Neural progenitor cell (in vitro differentiated cells): Measurements from ENCODE around the gene GALNT17. TPM values are rescaled to one million over a fixed set of nuclear protein-coding genes. Genes with fewer than 3 reads are reported as not detected.

ENCODE experiments used
- DNase-seq: peaks from one replicate; pipeline ENCODE4 v3.0.0-alpha.2; 2016; ENCODE audit warnings: low spot score
- H2AFZ ChIP-seq: fragments of 200-600 bp; sonication (generic); replicated peaks from 2 replicates; pipeline ENCODE4 v1.6.1; 2016; ENCODE audit warnings: antibody characterized with exemption
- H3F3A ChIP-seq: fragments of 200-600 bp; sonication (generic); 2 replicates; pipeline ENCODE4 v1.6.1; 2016; ENCODE audit warnings: antibody characterized with exemption, low read depth
- H3K27ac ChIP-seq: fragments of 200-600 bp; sonication (generic); 2 replicates; pipeline ENCODE4 v1.5.1; 2016; ENCODE audit warnings: mild to moderate bottlenecking
- H3K27me3 ChIP-seq: fragments of 200-600 bp; sonication (generic); 2 replicates; pipeline ENCODE4 v1.6.1; 2016; ENCODE audit warnings: mild to moderate bottlenecking, moderate library complexity
- H3K36me3 ChIP-seq: fragments of 200-600 bp; sonication (generic); 2 replicates; pipeline ENCODE4 v1.5.1; 2016
- H3K4me1 ChIP-seq: fragments of 200-600 bp; sonication (generic); 2 replicates; pipeline ENCODE4 v1.6.1; 2016; ENCODE audit warnings: mixed run types
- H3K4me2 ChIP-seq: fragments of 200-600 bp; sonication (generic); 2 replicates; pipeline ENCODE4 v1.6.1; 2016
- H3K4me3 ChIP-seq: fragments of 200-600 bp; sonication (generic); 2 replicates; pipeline ENCODE4 v1.5.1; 2016
- H3K79me2 ChIP-seq: fragments of 200-600 bp; sonication (generic); 2 replicates; pipeline ENCODE4 v1.6.1; 2016; ENCODE audit warnings: low read depth
- H3K9ac ChIP-seq: fragments of 200-600 bp; sonication (generic); 2 replicates; pipeline ENCODE4 v1.6.1; 2016
- H3K9me3 ChIP-seq: fragments of 200-600 bp; sonication (generic); 2 replicates; pipeline ENCODE4 v1.5.1; 2016; ENCODE audit warnings: low read depth
- H4K20me1 ChIP-seq: fragments of 200-600 bp; sonication (generic); 2 replicates; pipeline ENCODE4 v1.6.1; 2016; ENCODE audit warnings: low read depth
- H3K27ac Mint-ChIP-seq: 3 replicates; pipeline ENCODE4 v1.8.0; 2021; ENCODE audit warnings: mixed read lengths
- H3K27me3 Mint-ChIP-seq: 2 replicates; pipeline ENCODE4 v1.8.0; 2022; ENCODE audit warnings: low read depth, mild to moderate bottlenecking, inconsistent platforms, moderate library complexity, mixed read lengths; ENCODE audit not compliant: insufficient read depth
- H3K36me3 Mint-ChIP-seq: 3 replicates; pipeline ENCODE4 v1.8.0; 2021; ENCODE audit warnings: mixed read lengths
- H3K4me1 Mint-ChIP-seq: 3 replicates; pipeline ENCODE4 v1.8.0; 2021; ENCODE audit warnings: mixed read lengths
- H3K4me3 Mint-ChIP-seq: 3 replicates; pipeline ENCODE4 v1.8.0; 2021; ENCODE audit warnings: mild to moderate bottlenecking, moderate library complexity, mixed read lengths
- H3K9me3 Mint-ChIP-seq: 3 replicates; pipeline ENCODE4 v1.8.0; 2020; ENCODE audit warnings: mixed read lengths
- CTCF ChIP-seq: fragments of 200-600 bp; sonication (generic); IDR thresholded peaks from 2 replicates; pipeline ENCODE4 v1.5.1; 2017; ENCODE audit warnings: antibody characterized with exemption, mild to moderate bottlenecking
- EZH2 ChIP-seq: fragments of 200-600 bp; sonication (generic); IDR thresholded peaks from 2 replicates; pipeline ENCODE4 v1.6.1; 2017; ENCODE audit warnings: antibody characterized with exemption, mild to moderate bottlenecking, moderate library complexity
- EZH2phosphoT487 ChIP-seq: fragments of 200-600 bp; sonication (generic); IDR thresholded peaks from 2 replicates; pipeline ENCODE4 v1.6.1; 2017; ENCODE audit warnings: antibody characterized with exemption
- total RNA-seq: library from RNA; depleted of rRNA; stranded (reverse); fragments of >200 nt; gene quantifications from 2 replicates; pipeline ENCODE4 v1.2.3, GENCODE V29; 2015; ENCODE audit warnings: low replicate concordance

GALNT17 gene
- total RNA-seq, 1 donor from 2014 or later, result 17.1 TPM

- TF ChIP-seq CTCF, result no peak
- TF ChIP-seq EZH2phosphoT487, result no peak
- TF ChIP-seq EZH2, result no peak
- Mint-ChIP-seq H3K9me3 (peaks cover 2% of the 10 kb centered on the region), H3K4me1 (peaks cover 22% of the 10 kb centered on the region), H3K27me3 (peaks cover 2% of the 10 kb centered on the region), H3K27ac (peak overlapping the region; percentile 9), H3K36me3 (no peaks in the 10 kb centered on the region), H3K4me3 (no peak overlapping the region)
- Histone ChIP-seq H3K27ac (no peak overlapping the region), H3K9ac (no peak overlapping the region), H4K20me1 (no peaks in the 10 kb centered on the region), H2AFZ (no peak overlapping the region), H3K36me3 (no peaks in the 10 kb centered on the region), H3K79me2 (peaks cover 66% of the 10 kb centered on the region), H3K27me3 (no peaks in the 10 kb centered on the region), H3K4me2 (no peak overlapping the region), H3K4me3 (no peak overlapping the region), H3F3A (no peaks in the 10 kb centered on the region), H3K4me1 (peaks cover 20% of the 10 kb centered on the region), H3K9me3 (no peaks in the 10 kb centered on the region)
- no peak for DNase-seq
Observed at GRCh38 chr7:71271203-71271602, 139.3 kb downstream of the GALNT17 start.

DNA sequence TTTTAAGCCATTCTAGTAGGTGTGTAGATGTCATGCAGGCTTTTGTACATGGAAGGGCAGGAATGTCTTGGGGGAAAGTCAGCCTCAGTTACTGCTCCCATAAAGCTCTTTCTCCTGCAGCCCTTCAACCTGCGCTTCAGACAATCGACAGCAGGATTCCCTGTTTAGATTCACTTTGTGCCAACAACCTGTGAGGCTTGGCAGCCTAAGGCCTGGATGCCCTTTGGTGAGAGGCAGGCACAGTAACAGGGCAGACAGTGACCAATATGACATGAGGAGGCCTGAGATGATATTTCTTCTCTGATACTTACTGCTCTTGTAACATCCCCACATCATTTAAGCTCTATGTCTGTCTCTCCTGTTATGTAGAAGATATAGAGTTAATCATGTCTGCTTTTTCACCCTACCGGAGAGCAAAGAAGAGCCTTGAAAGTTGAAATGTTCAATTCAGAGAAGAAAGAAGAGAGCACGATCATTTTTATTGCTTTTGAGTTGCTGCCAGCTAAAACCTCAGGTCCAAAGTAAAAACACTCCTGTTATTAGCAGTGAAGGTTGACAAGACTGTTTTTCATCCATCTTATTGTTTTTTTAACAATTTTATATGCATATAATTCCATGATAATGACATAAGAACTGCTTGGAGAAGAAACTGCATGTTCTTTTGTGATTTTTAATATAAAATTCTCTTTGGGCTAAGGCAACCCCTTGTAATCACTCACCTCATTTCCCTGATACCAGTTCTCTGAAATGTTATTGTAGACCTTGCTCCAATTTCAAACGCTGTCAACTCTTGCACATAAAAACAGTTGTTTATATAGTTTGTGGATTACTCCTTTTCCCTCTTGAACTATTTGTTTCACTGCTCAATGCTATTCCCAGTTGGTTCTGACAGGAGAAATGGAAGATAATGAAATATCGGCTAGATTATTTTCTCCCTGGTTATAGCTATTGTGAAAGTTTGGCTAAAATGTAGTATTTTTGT, 140.9 kb downstream of the GALNT17 start:
- peaks cover 73% of the 10 kb centered on the region for H3K79me2 ChIP-seq
- no peak overlapping the region for H3K27ac Mint-ChIP-seq

DNA sequence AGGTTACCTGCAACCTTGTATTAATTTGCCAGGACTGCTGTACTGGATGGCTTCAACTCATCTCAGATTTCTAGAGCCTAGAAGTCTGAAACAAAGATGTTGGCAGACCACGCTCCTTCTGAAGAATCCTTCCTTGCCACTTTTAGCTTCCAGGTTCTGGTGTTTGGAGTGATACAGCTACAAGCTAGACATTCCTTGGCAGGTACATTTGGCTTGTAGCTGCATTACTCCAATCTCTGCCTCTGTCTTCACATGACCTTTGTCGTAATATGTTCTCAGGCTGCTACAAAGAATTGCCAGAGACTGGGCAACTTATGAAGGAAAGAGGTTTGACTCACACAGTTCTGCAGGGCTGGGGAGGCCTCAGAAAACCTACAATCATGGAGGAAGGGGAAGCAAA, 146.3 kb downstream of the GALNT17 start:
- H3K4me3 ChIP-seq, result no peak overlapping the region
- no peaks in the 10 kb centered on the region for H3F3A ChIP-seq
- peaks cover 68% of the 10 kb centered on the region for H3K79me2 ChIP-seq
- DNase-seq, result no peak
- no peak overlapping the region for H3K4me2 ChIP-seq
- Mint-ChIP-seq H3K4me1 (peaks cover 5% of the 10 kb centered on the region), H3K4me3 (no peak overlapping the region), H3K9me3 (no peaks in the 10 kb centered on the region), H3K27me3 (no peaks in the 10 kb centered on the region), H3K36me3 (no peaks in the 10 kb centered on the region), H3K27ac (no peak overlapping the region)
- H2AFZ ChIP-seq, result no peak overlapping the region
- no peaks in the 10 kb centered on the region for H3K36me3 ChIP-seq
- H4K20me1 ChIP-seq, result no peaks in the 10 kb centered on the region
- H3K27ac ChIP-seq, result no peak overlapping the region
- peaks cover 14% of the 10 kb centered on the region for H3K4me1 ChIP-seq
- TF ChIP-seq EZH2phosphoT487 (no peak), CTCF (no peak), EZH2 (no peak)
- no peak overlapping the region for H3K9ac ChIP-seq
- H3K27me3 ChIP-seq, result no peaks in the 10 kb centered on the region
- no peaks in the 10 kb centered on the region for H3K9me3 ChIP-seq

More for the DNA sequence above, 140.9 kb downstream of the GALNT17 start:
- no peak for TF ChIP-seq CTCF
- no peak for TF ChIP-seq EZH2
- no peak for TF ChIP-seq EZH2phosphoT487
- no peaks in the 10 kb centered on the region for H3F3A ChIP-seq
- no peaks in the 10 kb centered on the region for H3K36me3 Mint-ChIP-seq
- H4K20me1 ChIP-seq, result no peaks in the 10 kb centered on the region
- peaks cover 2% of the 10 kb centered on the region for H3K27me3 Mint-ChIP-seq
- H3K4me1 ChIP-seq, result peaks cover 9% of the 10 kb centered on the region
- no peak overlapping the region for H3K9ac ChIP-seq
- H3K4me3 Mint-ChIP-seq, result no peak overlapping the region
- no peak overlapping the region for H3K4me3 ChIP-seq
- no peaks in the 10 kb centered on the region for H3K36me3 ChIP-seq
- H3K27ac ChIP-seq, result no peak overlapping the region
- no peaks in the 10 kb centered on the region for H3K9me3 Mint-ChIP-seq
- H2AFZ ChIP-seq, result no peak overlapping the region
- H3K4me1 Mint-ChIP-seq, result peaks cover 22% of the 10 kb centered on the region
- no peaks in the 10 kb centered on the region for H3K27me3 ChIP-seq
- H3K9me3 ChIP-seq, result no peaks in the 10 kb centered on the region
- no peak for DNase-seq
- H3K4me2 ChIP-seq, result no peak overlapping the region
